Motor neuron (in vitro differentiated cells): ENCODE measurements around the gene PTPRK. TPM values are rescaled to one million over a fixed set of nuclear protein-coding genes. Genes with fewer than 3 reads are reported as not detected.

Source experiments
- ATAC-seq, 8 experiments: fragments of 200-7000 bp; cut with Tn5 transposase; replicated peaks in 6 of 8; 2 replicates each; pipeline ENCODE4 v1.8.0; 2021; ENCODE audit warnings: mild to moderate bottlenecking in 8 of 8, moderate library complexity in 8 of 8
- H3K27ac ChIP-seq, 2 donors: fragments of 250-450 bp; sonication (Bioruptor Pico); 2 replicates each; pipeline ENCODE4 v1.9.0; 2021; ENCODE audit warnings: antibody characterized with exemption in 2 of 2, mild to moderate bottlenecking in 2 of 2, moderate library complexity in 1 of 2
- H3K4me1 ChIP-seq, 2 donors: fragments of 250-450 bp; sonication (Bioruptor Pico); replicated peaks in 1 of 2; 2 replicates each; pipeline ENCODE4 v1.6.1; 2021; ENCODE audit warnings: antibody characterized with exemption in 2 of 2, mild to moderate bottlenecking in 2 of 2, moderate library complexity in 1 of 2
- H3K4me3 ChIP-seq, 5 donors: fragments of 250-450 bp; sonication (Bioruptor Pico); 2 replicates each; pipeline ENCODE4 v1.9.0; 2021; ENCODE audit warnings: antibody characterized with exemption in 5 of 5, mild to moderate bottlenecking in 5 of 5, moderate library complexity in 4 of 5
- WGBS, 10 experiments: fragments of 450-650 bp; shearing (Covaris generic); methylation state at CpG; one replicate each; pipeline ENCODE4 v1.0.0; 2022; 5-methylcytosine and 5-hydroxymethylcytosine counted together
- in situ Hi-C, 9 experiments: fragments of 400-800 bp; cut with MboI; loops; one replicate each; pipeline ENCODE4 v1.15.0; 2021; ENCODE audit warnings: low sequenced_read_pairs in 9 of 9, low pct_unique_long_range_greater_than_20kb in 2 of 9; ENCODE audit not compliant: unreplicated experiment in 9 of 9
- total RNA-seq, 8 experiments: library from RNA; unstranded; fragments of 300-600 nt; gene quantifications; 2 replicates each; pipeline versions ENCODE4 v1.2.3 to v1.2.4, GENCODE V29; 2022

PTPRK gene
- total RNA-seq, 8 experiments from 2014 or later, result 14.4 to 93.9 (median 26.3) TPM

GRCh38 chr6:128357392-128358130 lies 162.8 kb downstream of the PTPRK start:
- 0 to 100% (median 80%) methylated on average over 1 to 3 of the region's 3 CpGs for WGBS, 10 experiments
- no peak overlapping the region for H3K27ac ChIP-seq
- H3K4me3 ChIP-seq, result no peak overlapping the region
- in situ Hi-C loops, result no loop called here
- ATAC-seq, result peak in 6 of 8 experiments; percentile 35 to 79 (median 63)
- H3K4me1 ChIP-seq, result peaks cover 2 to 6% of the 10 kb centered on the region in 2 donors

GRCh38 chr6:128352366-128352765 lies 168.0 kb downstream of the PTPRK start:
- 83 to 100% (median 100%) methylated on average over 1 of the region's 1 CpG; no CpG with 5 or more reads in 2 of the 10 experiments for WGBS, 10 experiments
- Histone ChIP-seq H3K27ac (no peak overlapping the region), H3K4me3 (no peak overlapping the region), H3K4me1 (peaks cover 0 to 11% of the 10 kb centered on the region in 2 donors)
- no peak for ATAC-seq
- in situ Hi-C loops, result no loop called here

GRCh38 chr6:128351255-128351514 lies 169.2 kb downstream of the PTPRK start:
- 93 to 100% (median 100%) methylated on average over 2 of the region's 2 CpGs; no CpG with 5 or more reads in 1 of the 10 experiments for WGBS, 10 experiments
- ATAC-seq, result no peak
- no peak overlapping the region for H3K27ac ChIP-seq
- peaks cover 0 to 19% of the 10 kb centered on the region in 2 donors for H3K4me1 ChIP-seq
- no peak overlapping the region for H3K4me3 ChIP-seq
- in situ Hi-C loops, result no loop called here

GRCh38 chr6:128350416-128351254 lies 169.8 kb downstream of the PTPRK start:
- in situ Hi-C loops, result no loop called here
- H3K4me3 ChIP-seq, result no peak overlapping the region
- ATAC-seq, result no peak
- H3K27ac ChIP-seq, result no peak overlapping the region
- peaks cover under 1 to 24% of the 10 kb centered on the region in 2 donors for H3K4me1 ChIP-seq
- WGBS, 10 experiments, result 63 to 93% (median 84%) methylated on average over 2 to 6 of the region's 6 CpGs

GRCh38 chr6:128347123-128347522 lies 173.3 kb downstream of the PTPRK start:
- 69 to 93% (median 81%) methylated on average over 1 to 3 of the region's 3 CpGs; no CpG with 5 or more reads in 1 of the 10 experiments for WGBS, 10 experiments
- in situ Hi-C loops, result loop anchor here in 1 of 9 experiments (25.0 kb wide), 1 partner anchor 165 kb away; the partner anchor contains the start of gene PTPRK
- peak in 5 of 8 experiments; percentile 38 to 58 (median 51) for ATAC-seq
- Histone ChIP-seq H3K27ac (no peak overlapping the region), H3K4me1 (peaks cover 6 to 32% of the 10 kb centered on the region in 2 donors), H3K4me3 (no peak overlapping the region)

- 20 to 100% (median 70%) methylated on average over 1 of the region's 1 CpG; no CpG with 5 or more reads in 1 of the 10 experiments for WGBS, 10 experiments
- Histone ChIP-seq H3K27ac (no peak overlapping the region), H3K4me1 (peaks cover 6 to 32% of the 10 kb centered on the region in 2 donors), H3K4me3 (no peak overlapping the region)
- in situ Hi-C loops, result loop anchor here in 1 of 9 experiments (25.0 kb wide), 1 partner anchor 166 kb away; the partner anchor contains the start of gene PTPRK
- peak in 2 of 8 experiments; percentile 49 to 57 for ATAC-seq
Measured at GRCh38 chr6:128346569-128346968, 173.8 kb downstream of the PTPRK start.

- Histone ChIP-seq H3K4me1 (peaks cover 6 to 30% of the 10 kb centered on the region in 2 donors), H3K27ac (no peak overlapping the region), H3K4me3 (no peak overlapping the region)
- ATAC-seq, result peak in 5 of 8 experiments; percentile 26 to 68 (median 41)
- WGBS, 10 experiments, result 40 to 100% (median 91%) methylated on average over 1 to 4 of the region's 4 CpGs
- in situ Hi-C loops, result loop anchor here in 1 of 9 experiments (25.0 kb wide), 1 partner anchor 167 kb away; the partner anchor contains the start of gene PTPRK
Measured at GRCh38 chr6:128345278-128345677, 175.1 kb downstream of the PTPRK start.

- no peak overlapping the region for H3K27ac ChIP-seq
- WGBS, 10 experiments, result 83 to 97% (median 92%) methylated on average over 2 to 3 of the region's 3 CpGs
- no peak for ATAC-seq
- H3K4me3 ChIP-seq, result no peak overlapping the region
- H3K4me1 ChIP-seq, result peaks cover 6 to 23% of the 10 kb centered on the region in 2 donors
- in situ Hi-C loops, result loop anchor here in 1 of 9 experiments (25.0 kb wide), 1 partner anchor 169 kb away; the partner anchor contains the start of gene PTPRK
Measured at GRCh38 chr6:128343706-128344105, 176.7 kb downstream of the PTPRK start.

GRCh38 chr6:128339635-128340450 lies 180.6 kb downstream of the PTPRK start:
- WGBS, 10 experiments, result 43 to 100% (median 88%) methylated on average over 1 of the region's 1 CpG; no CpG with 5 or more reads in 3 of the 10 experiments
- in situ Hi-C loops, result loop anchor here in 1 of 9 experiments (25.0 kb wide), 1 partner anchor 172 kb away; the partner anchor contains the start of gene PTPRK
- ATAC-seq, result no peak
- Histone ChIP-seq H3K4me3 (no peak overlapping the region), H3K4me1 (peaks cover 0 to under 1% of the 10 kb centered on the region in 2 donors), H3K27ac (no peak overlapping the region)

- in situ Hi-C loops, result loop anchor here in 1 of 9 experiments (25.0 kb wide), 1 partner anchor 175 kb away; the partner anchor contains the start of gene PTPRK
- no peak overlapping the region for H3K27ac ChIP-seq
- no peak overlapping the region for H3K4me3 ChIP-seq
- ATAC-seq, result peak in 1 of 8 experiments; percentile 21
- no peaks in the 10 kb centered on the region for H3K4me1 ChIP-seq
- 60 to 100% (median 86%) methylated on average over 1 of the region's 1 CpG; no CpG with 5 or more reads in 2 of the 10 experiments for WGBS, 10 experiments
Measured at GRCh38 chr6:128337619-128338018, 182.8 kb downstream of the PTPRK start.

GRCh38 chr6:128336436-128337095 lies 183.8 kb downstream of the PTPRK start:
- no peaks in the 10 kb centered on the region for H3K4me1 ChIP-seq
- ATAC-seq, result no peak
- no peak overlapping the region for H3K4me3 ChIP-seq
- H3K27ac ChIP-seq, result no peak overlapping the region
- in situ Hi-C loops, result loop anchor here in 1 of 9 experiments (25.0 kb wide), 1 partner anchor 176 kb away; the partner anchor contains the start of gene PTPRK
- 0 to 81% (median 62%) methylated on average over 1 to 3 of the region's 3 CpGs for WGBS, 10 experiments

- Histone ChIP-seq H3K27ac (no peak overlapping the region), H3K4me3 (no peak overlapping the region), H3K4me1 (no peaks in the 10 kb centered on the region)
- WGBS, 10 experiments, result 80 to 100% (median 100%) methylated on average over 1 of the region's 1 CpG; no CpG with 5 or more reads in 2 of the 10 experiments
- ATAC-seq, result no peak
- in situ Hi-C loops, result loop anchor here in 1 of 9 experiments (25.0 kb wide), 1 partner anchor 176 kb away; the partner anchor contains the start of gene PTPRK
Measured at GRCh38 chr6:128335963-128336362, 184.4 kb downstream of the PTPRK start.
